NB4 (cell line): Measurements from ENCODE around the gene AFAP1.

Source experiments
- MAX ChIP-seq: IDR thresholded peaks from 2 replicates; pipeline ENCODE4 v1.6.1; 2011; ENCODE audit warnings: low read depth, low read length
- POLR2A ChIP-seq: IDR thresholded peaks from 2 replicates; pipeline ENCODE4 v1.6.1; 2011; ENCODE audit warnings: mild to moderate bottlenecking; ENCODE audit not compliant: insufficient read length; ENCODE audit errors: extremely low read depth
- TF ChIP-seq, protein P1 (sequence below): IDR thresholded peaks from one replicate; pipeline ENCODE4 v1.5.1; 2012; ENCODE audit warnings: low read depth, low read length

- TF ChIP-seq, protein P1, sequence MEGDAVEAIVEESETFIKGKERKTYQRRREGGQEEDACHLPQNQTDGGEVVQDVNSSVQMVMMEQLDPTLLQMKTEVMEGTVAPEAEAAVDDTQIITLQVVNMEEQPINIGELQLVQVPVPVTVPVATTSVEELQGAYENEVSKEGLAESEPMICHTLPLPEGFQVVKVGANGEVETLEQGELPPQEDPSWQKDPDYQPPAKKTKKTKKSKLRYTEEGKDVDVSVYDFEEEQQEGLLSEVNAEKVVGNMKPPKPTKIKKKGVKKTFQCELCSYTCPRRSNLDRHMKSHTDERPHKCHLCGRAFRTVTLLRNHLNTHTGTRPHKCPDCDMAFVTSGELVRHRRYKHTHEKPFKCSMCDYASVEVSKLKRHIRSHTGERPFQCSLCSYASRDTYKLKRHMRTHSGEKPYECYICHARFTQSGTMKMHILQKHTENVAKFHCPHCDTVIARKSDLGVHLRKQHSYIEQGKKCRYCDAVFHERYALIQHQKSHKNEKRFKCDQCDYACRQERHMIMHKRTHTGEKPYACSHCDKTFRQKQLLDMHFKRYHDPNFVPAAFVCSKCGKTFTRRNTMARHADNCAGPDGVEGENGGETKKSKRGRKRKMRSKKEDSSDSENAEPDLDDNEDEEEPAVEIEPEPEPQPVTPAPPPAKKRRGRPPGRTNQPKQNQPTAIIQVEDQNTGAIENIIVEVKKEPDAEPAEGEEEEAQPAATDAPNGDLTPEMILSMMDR: no peak
- TF ChIP-seq POLR2A (no peak), MAX (no peak)
Measured at GRCh38 chr4:7763788-7764187, 175.9 kb downstream of the AFAP1 start.
